H1 (cell line): ENCODE results near the gene FAH. TPM values are rescaled to one million over a fixed set of nuclear protein-coding genes. Genes with fewer than 3 reads are reported as not detected.

Experiments
- CEBPB ChIP-seq: IDR thresholded peaks from 2 replicates; pipeline ENCODE4 v1.6.1; 2012; ENCODE audit warnings: low read depth, low read length
- CHD1 ChIP-seq: IDR thresholded peaks from 2 replicates; pipeline ENCODE4 v1.6.1; 2012; ENCODE audit warnings: low read depth, low read length, improper control_type of control experiment
- CREB1 ChIP-seq: IDR thresholded peaks from 2 replicates; pipeline ENCODE4 v1.6.1; 2012; ENCODE audit warnings: inconsistent platforms
- EGR1 ChIP-seq: IDR thresholded peaks from 2 replicates; pipeline ENCODE4 v1.6.1; 2011; ENCODE audit warnings: low read depth, low read length, borderline replicate concordance
- RBBP5 ChIP-seq: IDR thresholded peaks from 2 replicates; pipeline ENCODE4 v1.7.1; 2012; ENCODE audit warnings: low read depth, mild to moderate bottlenecking, inconsistent platforms, low read length, moderate library complexity, borderline replicate concordance
- SRF ChIP-seq: IDR thresholded peaks from 2 replicates; pipeline ENCODE4 v1.6.1; 2011; ENCODE audit warnings: mild to moderate bottlenecking, low read depth, low read length, moderate library complexity
- TAF1 ChIP-seq: IDR thresholded peaks from 2 replicates; pipeline ENCODE4 v1.6.1; 2011; ENCODE audit warnings: mild to moderate bottlenecking, low read depth, low read length
- polyA plus RNA-seq, 7 experiments: library from polyadenylated mRNA; depleted of rRNA in 3 of 7; stranded (reverse) in 5 of 7; unstranded in 2 of 7; fragments of >200 nt in 5 of 7; fragments of 200-250 nt in 2 of 7; gene quantifications; 1 replicate in 5 of 7; 2 replicates in 1 of 7; 4 replicates in 1 of 7; pipeline versions ENCODE4 v1.2.1 to v1.2.3, GENCODE V29; 2011 to 2013; ENCODE audit warnings: missing spikeins in 2 of 7, mixed read lengths in 2 of 7
- total RNA-seq: library from RNA; stranded (reverse); fragmentation: NEBNext Ultra II Directional; extraction: Animal tissue kit (Norgen Biotek cat#: 25700); gene quantifications from 2 replicates; pipeline ENCODE4 v1.2.1, GENCODE V29; 2021

Gene FAH
- total and polyA plus RNA-seq, 2 of the 8 experiments (the other 6 are each of a cell fraction or from before 2014, with no cell fraction given) = 20.0 to 21.7 TPM

DNA sequence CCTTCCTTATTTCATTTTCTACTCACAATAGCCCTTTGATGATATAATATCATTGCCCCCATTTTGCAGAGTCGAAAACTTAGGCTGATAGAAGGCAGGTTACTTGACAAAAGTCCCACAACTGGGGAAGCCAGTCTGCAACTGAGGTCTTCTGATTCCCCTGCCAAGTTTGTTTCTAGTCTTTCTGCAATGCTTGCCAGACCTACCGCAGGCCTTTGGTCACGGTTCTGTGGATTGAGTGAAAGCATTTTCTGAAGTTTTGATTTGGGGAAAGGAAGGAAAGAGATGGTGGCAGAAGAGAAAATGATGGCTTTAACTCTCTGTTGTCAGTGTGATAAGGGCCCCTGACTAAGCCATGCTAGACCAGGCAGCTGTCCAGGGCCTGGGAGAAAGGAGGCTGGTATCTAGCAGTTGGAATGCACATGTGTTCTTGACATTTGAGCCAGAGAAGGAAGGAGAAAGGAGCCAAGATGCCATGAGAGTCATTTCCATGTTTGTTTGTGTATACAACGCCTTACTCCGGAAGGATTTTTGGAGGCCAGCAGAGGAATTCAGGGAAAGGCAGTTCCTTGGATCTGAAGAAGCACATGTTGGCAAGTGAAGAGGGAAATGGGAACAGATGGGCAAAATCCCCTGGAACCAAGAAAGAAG lies 29.9 kb downstream of the FAH start (continued):
- TF ChIP-seq SRF (no peak), CHD1 (no peak), RBBP5 (no peak), EGR1 (no peak), CREB1 (no peak), CEBPB (no peak), TAF1 (no peak)
